GM12891 (cell line): ENCODE results near the gene RNASEH2B.

ENCODE experiments used
- POLR2A ChIP-seq: IDR thresholded peaks from 2 replicates; pipeline ENCODE4 v1.6.1; 2011; ENCODE audit warnings: low read depth, low read length, control low read depth
- POLR2AphosphoS5 ChIP-seq: IDR thresholded peaks from 2 replicates; pipeline ENCODE4 v1.6.1; 2011; ENCODE audit warnings: low read depth, low read length, control low read depth
- TAF1 ChIP-seq: IDR thresholded peaks from 2 replicates; pipeline ENCODE4 v1.6.1; 2011; ENCODE audit warnings: low read depth, low read length, control low read depth

DNA sequence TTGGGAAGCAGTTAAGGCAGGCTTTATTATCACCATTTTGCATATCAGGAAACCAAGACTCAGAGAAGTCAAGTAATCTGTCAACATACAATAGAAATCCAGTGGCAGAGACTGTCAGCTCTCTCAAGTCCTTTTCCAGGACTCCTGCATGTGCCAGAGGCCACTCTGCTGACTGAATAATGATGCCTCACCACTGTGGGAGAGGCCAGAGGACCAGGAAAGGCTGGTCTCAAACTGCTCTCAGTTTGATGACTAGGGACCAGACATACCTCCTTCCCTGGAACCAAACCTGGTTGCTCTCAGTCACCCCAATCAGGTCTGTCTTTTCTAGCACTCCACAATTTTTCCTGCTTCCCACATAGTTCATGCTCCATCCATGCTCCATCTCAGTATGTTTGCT, 8.0 kb downstream of the RNASEH2B start:
- TF ChIP-seq POLR2AphosphoS5 (no peak), POLR2A (no peak), TAF1 (no peak)
